ENCODE data around the gene CDH22.

- TF ChIP-seq CTCF (conservative IDR thresholded peaks at IDR 0.05): no peak
- no peak for TF ChIP-seq ZFX (IDR thresholded peaks at IDR 0.05)
Measured at GRCh38 chr20:46129955-46130481, 178.3 kb downstream of the CDH22 start.

All from C4-2B (cell line).